ENCODE results near the gene APOA4.
A peak's percentile ranks its signal among the peaks of the same experiment; 100 is the strongest.
"Not testable (repeated sequence)": the region's sequence is repeated elsewhere in the genome, so short reads cannot be mapped to it uniquely, and the experiment has no call there.

Gene APOA4

DNA sequence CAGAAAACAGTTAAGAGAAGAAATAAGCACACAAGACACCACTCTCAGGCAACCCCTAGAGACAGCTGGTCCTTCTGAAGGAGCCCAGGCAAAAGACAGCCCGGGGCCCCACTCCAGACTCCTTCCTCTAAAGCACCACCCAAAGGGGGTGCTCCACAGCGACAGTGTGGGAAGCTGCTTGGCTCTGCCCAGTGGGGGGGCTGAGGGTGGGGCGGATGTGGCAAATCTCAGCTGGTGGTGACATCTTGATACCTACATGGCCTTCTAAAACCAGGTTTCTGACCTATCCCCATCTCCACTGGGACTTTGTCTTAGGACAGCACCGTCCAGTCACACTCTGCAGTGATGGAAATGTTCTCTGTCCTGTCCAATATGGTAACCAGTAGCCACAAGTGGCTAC lies 24.5 kb upstream of the APOA4 start:
- DNase-seq, result no peak

DNA sequence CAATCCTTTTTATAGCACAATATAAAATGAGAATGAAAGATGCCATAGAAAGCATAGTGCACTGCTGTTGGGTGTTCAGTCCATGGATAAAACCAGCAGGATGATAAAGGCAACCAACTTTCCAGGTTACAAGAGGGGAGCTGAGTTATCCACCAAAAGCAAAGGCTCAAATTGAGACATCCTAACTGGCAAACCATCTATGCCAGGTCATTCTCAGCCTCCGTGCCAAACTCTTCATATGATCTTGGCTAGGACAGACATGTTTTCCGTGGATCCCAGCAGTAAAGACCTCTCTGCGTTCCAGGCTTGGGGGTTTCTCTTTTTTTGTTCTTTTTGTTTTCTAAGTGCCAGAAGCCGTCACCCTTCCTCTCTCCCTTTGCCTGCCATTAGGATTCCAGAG lies 21.6 kb upstream of the APOA4 start:
- DNase-seq, result no peak

DNA sequence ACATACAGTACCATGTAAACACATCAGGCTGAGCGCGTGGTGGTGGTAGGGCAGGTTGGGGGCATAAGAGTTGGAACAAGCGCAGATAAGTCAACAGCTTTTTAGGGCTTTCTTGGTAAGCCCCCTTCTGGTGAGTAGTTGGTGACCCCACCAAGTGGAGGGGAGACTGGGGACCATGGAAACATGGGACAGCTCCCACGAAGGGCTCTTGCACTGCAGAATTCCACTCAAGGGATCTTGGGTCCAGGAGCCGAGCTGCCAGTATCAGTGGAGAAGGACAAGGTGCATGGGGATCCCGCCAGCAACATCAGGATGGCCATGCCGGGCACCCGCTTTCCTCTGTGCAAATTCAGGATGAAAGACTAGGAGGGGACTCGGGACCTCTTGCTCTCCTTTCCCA lies 20.6 kb upstream of the APOA4 start:
- no peak for DNase-seq

DNA sequence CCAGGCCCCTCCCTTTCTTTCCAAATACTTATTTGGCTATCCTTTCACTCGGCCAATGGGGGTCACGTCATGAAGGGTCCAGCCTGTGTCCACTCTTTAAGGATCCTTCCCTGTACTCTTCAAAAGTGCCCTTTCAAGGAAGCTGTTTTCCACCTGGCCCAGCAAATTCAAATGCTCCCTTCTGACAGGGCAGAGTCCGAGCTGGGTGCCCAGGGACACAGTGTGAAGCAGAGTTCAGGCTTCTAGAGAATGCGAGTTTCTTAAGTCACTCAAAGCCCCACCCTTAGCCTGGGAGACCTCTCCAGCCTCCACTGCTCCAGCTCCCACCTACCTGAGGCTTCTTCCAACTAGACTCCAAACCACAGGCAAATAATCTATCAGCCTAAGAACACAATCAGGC lies 19.8 kb upstream of the APOA4 start:
- no peak for DNase-seq

DNA sequence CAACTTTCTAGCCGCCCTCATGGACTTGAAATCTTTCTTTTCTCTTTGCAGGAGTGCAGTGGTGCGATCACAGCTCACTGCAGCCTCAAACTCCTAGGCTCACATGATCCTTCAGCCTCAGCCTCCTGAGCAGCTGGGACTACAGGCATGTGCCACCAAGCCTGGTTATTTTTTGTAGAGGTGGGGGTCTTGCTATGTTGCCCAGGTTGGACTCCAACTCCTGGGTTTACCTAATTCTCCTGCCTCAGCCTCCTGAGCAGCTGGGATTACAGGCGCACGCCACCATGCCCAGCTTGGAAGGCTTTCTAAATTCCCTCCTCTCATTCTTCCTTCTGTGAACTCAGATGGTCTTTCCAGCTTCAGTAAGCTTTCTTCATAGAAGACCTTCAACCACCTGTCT lies 19.0 kb upstream of the APOA4 start:
- DNase-seq, result no peak

DNA sequence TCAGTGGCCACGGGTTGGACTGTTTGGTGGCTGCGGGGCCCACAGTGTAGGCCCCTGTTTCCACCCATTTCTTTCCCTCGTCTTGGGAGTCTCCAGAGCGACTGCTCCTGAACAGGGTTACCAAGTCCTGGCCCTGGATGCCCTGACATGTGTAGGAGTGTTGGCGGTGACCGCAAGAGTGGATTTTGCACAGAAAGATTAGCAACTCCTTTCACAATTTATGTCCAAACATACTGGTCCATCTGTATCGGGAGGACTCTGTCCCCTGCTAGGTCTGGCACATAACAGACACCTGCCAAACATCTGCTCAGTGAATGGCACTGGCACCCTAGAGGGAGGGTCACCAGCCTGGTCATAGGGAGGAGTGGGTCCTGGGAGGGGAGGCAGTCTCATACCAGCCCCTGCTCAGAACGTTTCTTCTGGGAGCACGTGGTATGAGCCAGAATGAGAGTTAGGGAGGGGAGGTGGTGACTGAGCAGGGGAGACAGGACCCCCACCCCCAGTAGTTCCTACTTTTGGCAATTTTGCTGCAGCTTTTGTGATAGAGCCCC lies 17.7 kb upstream of the APOA4 start:
- DNase-seq, result no peak

DNA sequence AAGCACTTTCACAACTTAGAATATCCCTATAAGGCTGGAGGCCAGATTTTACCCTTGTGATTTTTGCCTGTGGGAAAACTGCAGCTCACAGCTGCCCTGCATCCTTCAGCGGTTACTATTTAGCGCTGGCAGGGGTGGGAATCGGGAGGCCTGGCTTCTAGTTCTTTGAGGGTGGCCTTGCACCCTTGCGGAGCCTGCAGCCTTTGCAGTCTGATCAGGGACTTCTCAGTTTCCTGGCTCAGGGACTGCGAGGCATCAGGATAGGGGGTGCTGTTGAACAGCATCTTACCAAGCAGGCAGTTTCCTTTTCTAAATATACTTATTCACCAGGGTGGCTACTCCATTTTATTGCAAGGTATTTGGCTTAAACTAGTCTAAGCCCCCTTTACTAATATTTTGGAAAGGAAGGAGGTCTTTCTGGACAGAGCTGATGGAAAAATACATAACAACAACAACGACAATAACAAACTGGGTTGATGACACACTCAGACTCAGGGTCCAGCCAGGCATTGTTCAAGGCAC lies 17.2 kb upstream of the APOA4 start:
- DNase-seq, result no peak

DNA sequence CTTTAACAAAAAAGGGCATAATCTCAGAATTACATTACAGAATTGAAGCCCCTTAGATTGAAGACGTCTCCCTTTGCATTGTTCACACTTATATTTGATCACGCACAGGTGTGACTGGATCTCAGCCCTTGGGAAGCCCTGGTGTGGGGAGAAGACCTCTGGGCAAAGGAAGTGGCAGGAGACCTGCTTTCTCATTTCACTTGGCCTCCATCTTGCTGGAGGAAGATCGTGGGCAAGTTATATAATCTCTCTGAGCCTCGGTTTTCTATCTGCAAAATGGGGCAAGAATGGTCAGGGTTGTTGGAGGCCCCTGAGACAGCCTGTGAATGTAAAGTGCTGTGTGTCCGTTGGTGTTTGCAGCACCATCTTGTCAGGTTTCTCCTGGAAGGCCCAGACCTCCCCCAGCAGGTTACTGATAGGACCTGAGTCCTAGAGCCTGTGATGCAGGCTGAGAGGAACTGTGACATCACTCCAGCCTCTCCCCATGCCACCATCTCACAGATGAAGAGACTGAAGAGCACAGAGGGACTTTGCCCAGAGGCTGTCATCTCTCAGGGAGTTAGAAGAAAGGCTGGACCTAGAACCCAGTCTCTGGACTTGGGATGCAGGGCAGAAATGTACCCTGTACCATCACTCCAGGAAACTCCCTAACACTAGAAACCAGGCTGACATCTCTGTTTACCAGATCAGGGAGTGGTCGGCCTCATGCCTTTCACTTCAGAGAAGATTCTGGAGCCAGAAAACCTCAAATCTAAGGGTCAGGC lies 15.4 kb upstream of the APOA4 start:
- no peak for DNase-seq

DNA sequence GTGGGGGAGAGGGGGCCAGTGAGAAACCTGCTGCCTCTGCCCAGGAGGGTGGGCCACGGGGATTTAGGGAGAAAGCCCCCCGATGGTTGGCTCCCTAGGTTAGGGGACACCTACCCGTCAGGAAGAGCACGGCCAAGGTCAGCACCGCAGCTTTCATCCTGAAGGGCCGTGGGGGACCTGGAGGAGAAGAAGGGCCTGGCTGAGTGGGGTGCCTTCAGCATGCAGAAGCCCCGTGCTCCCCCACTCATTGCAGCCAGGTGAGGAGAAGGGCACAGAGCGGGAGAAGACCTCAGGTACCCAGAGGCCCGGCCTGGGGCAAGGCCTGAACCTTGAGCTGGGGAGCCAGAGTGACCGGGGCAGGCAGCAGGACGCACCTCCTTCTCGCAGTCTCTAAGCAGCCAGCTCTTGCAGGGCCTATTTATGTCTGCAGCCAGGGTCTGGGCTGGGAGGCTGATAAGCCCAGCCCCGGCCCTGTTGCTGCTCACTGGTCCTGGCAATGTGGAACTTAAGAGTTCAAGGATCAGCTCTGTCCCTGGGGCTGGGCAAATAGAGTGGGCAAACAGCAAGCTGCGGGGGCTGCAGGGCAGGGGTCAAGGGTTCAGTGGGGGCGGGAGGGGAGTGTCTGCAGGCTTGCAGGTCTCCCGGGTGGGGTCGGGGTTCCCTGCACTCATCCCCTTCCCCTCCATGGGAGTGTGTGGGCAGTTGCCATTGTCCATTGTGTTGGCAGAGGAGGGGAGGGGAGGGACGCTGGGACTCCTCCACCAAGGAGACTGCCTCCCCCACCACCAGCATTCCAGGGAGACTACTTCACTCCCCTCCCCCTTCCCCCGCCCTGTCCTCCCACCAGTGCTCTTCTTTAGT lies 14.4 kb upstream of the APOA4 start, which contains the start of gene APOA1:
TSS of gene APOA1 (minus strand) at position 392 of the 861 bp plus-strand sequence. CDS start at position 157, 235 bp downstream.
- no peak for DNase-seq

DNA sequence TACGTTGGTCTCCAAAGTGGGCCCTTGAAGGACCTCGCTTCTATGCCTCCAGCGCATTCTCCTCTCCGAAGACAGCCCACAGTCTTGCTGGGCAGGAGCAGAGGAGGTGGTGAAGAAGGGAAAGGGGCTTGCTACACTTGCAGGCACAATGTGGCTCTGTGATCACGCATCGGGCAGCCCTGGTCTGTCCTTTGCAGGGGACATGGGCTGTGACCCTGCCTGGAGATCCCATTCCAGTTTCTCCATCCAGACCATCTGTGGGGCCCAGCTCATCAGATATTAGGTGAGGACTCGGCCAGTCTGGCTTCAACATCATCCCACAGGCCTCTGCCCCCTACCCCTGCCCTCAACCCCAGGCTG lies 13.5 kb upstream of the APOA4 start:
- DNase-seq, result no peak

DNA sequence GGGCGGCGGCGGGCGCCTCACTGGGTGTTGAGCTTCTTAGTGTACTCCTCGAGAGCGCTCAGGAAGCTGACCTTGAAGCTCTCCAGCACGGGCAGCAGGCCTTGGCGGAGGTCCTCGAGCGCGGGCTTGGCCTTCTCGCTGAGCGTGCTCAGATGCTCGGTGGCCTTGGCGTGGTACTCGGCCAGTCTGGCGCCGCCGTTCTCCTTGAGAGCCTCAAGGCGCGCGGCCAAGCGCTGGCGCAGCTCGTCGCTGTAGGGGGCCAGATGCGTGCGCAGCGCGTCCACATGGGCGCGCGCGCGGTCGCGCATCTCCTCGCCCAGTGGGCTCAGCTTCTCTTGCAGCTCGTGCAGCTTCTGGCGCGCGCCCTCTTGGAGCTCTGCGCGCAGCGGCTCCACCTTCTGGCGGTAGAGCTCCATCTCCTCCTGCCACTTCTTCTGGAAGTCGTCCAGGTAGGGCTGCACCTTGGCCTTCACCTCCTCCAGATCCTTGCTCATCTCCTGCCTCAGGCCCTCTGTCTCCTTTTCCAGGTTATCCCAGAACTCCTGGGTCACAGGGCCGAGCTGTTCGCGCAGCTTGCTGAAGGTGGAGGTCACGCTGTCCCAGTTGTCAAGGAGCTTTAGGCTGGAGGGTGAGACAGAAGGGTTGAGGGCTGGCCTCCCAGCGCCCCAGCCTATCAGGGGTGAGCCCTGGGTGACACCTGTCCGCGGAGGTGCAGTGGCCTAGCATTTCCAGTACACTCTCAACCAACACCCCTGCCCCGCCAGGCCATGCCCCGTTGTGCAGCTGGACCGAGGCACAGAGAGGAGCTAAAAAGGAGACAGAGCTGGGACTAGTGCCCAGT lies 12.9 kb upstream of the APOA4 start:
- peak; percentile 59 for DNase-seq

DNA sequence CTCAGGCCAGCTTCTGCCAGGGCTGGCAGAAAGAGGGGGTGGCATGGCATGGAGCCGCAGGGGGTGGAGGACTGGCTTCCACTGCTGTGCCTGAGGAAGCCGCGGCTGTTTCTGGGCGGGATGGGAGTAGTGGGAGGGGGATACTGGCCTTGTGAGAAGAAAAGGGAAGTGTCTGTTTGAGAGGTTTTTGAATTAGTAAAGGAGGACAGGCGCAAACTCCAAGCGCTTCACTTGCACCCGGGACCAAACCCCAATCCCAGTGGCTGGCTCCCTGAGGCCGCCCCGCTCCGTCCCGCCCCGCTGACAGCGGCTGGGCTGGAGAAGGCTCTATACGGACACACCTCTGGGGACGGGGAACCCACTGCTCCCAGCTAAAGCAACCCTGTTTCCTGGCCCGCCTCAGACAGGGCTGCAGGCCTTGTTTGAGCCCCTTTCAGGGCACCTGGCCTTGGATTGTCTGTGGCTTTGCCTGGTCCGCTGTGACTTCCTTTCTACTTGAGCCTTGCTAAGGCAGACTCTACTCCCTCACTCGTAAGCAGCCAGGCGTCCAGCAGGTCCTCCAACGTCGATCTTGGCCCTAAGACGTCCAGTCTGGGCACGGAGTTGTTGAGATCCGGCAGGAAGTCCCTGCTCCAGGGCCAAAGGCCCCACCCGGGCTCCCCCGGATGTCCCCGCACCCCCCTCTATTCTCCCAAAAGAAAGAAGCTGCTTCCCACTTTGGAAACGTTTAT lies 12.1 kb upstream of the APOA4 start:
- DNase-seq, result peak; percentile 33

DNA sequence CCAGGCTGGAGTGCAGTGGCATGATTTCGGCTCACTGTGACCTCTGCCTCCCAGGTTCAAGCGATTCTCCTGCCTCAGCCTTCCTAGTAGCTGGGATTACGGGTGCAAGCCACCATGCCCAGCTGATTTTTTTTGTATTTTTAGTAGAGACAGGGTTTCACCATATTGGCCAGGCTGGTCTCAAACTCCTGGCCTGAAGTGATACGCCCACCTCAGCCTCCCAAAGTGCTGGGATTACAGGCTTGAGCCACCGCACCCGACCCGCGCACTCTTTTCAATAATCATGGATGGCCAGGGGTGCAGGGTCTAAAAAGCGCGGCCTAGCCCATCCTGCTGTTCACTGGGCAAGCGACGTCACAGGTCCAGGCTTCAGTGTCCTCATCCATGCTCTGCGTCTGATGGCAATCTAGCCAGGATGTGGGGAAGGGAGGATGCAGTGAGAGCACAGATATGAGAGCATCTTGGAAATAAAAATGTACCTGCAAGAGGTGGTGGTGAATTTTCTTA lies 11.5 kb upstream of the APOA4 start:
- not testable (repeated sequence) for DNase-seq

DNA sequence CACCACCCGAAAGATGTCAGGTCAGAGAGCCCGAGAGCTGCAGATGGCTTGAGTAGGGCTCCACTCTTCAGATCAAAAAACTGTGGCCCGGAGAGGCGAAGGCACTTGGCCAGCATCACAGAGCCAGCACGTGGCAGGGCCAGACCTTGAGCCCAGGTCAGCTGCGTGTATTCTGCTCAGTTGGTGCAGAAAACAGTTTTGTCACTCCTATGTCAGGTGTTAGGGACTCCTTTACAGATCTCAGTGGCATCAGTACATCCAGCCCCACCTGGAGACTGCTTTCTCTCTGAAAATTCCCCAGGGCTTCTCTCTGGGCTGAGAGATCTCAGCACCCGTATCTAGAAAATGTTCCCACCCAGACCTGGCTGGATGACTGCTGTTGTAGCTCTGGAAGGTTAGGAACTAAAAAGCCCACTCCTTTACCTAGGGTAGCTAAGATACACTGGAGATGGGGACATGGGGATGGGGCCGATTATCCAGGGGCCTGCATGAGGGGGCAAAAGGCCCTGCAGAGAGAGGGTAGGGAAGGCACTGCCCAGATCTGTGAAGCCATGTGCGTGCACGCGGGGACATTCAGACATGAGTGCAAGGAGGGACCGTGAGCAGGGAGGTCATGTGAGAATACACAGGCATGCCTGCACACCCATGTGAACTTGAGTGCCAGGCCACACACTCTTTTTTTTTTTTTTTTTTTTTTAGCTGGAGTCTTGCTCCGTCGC lies 10.9 kb upstream of the APOA4 start:
- no peak for DNase-seq

DNA sequence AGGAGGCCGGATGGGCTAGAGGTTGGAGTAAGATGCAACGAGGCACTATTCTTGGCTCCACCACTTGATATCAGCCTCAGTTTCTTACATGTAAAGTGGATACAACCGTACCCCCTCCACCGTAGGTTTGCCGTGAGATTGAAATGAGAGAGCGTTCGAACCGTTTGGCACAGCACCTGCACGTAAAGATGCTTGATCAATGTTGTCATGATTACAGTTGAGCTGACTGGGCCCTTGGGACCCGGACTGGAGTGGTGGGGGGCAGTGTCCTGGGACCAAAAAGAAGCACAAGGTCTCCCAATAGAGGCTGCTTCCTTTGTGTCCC lies 10.3 kb upstream of the APOA4 start:
- no peak for DNase-seq

DNA sequence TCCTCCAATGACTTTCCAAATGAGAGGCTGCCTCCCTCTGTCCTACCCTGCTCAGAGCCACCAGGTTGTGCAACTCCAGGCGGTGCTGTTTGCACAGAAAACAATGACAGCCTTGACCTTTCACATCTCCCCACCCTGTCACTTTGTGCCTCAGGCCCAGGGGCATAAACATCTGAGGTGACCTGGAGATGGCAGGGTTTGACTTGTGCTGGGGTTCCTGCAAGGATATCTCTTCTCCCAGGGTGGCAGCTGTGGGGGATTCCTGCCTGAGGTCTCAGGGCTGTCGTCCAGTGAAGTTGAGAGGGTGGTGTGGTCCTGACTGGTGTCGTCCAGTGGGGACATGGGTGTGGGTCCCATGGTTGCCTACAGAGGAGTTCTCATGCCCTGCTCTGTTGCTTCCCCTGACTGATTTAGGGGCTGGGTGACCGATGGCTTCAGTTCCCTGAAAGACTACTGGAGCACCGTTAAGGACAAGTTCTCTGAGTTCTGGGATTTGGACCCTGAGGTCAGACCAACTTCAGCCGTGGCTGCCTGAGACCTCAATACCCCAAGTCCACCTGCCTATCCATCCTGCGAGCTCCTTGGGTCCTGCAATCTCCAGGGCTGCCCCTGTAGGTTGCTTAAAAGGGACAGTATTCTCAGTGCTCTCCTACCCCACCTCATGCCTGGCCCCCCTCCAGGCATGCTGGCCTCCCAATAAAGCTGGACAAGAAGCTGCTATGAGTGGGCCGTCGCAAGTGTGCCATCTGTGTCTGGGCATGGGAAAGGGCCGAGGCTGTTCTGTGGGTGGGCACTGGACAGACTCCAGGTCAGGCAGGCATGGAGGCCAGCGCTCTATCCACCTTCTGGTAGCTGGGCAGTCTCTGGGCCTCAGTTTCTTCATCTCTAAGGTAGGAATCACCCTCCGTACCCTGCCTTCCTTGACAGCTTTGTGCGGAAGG lies 9.5 kb upstream of the APOA4 start:
- no peak for DNase-seq

DNA sequence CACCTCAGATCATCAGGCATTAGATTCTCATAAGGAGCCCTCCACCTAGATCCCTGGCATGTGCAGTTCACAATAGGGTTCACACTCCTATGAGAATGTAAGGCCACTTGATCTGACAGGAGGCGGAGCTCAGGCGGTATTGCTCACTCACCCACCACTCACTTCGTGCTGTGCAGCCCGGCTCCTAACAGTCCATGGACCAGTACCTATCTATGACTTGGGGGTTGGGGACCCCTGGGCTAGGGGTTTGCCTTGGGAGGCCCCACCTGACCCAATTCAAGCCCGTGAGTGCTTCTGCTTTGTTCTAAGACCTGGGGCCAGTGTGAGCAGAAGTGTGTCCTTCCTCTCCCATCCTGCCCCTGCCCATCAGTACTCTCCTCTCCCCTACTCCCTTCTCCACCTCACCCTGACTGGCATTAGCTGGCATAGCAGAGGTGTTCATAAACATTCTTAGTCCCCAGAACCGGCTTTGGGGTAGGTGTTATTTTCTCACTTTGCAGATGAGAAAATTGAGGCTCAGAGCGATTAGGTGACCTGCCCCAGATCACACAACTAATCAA lies 8.8 kb upstream of the APOA4 start:
- no peak for DNase-seq

DNA sequence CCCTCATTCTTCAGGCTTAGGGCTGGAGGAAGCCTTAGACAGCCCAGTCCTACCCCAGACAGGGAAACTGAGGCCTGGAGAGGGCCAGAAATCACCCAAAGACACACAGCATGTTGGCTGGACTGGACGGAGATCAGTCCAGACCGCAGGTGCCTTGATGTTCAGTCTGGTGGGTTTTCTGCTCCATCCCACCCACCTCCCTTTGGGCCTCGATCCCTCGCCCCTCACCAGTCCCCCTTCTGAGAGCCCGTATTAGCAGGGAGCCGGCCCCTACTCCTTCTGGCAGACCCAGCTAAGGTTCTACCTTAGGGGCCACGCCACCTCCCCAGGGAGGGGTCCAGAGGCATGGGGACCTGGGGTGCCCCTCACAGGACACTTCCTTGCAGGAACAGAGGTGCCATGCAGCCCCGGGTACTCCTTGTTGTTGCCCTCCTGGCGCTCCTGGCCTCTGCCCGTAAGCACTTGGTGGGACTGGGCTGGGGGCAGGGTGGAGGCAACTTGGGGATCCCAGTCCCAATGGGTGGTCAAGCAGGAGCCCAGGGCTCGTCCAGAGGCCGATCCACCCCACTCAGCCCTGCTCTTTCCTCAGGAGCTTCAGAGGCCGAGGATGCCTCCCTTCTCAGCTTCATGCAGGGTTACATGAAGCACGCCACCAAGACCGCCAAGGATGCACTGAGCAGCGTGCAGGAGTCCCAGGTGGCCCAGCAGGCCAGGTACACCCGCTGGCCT lies 7.2 kb upstream of the APOA4 start:
- DNase-seq, result no peak
